HG03097 (cell line): ENCODE results near the gene MACROD2.

Source experiments
- ATAC-seq: cut with Tn5 transposase; IDR thresholded peaks from one replicate; pipeline ENCODE4 v1.9.1; 2021; ENCODE audit not compliant: unreplicated experiment, low FRiP score

MACROD2 gene

DNA sequence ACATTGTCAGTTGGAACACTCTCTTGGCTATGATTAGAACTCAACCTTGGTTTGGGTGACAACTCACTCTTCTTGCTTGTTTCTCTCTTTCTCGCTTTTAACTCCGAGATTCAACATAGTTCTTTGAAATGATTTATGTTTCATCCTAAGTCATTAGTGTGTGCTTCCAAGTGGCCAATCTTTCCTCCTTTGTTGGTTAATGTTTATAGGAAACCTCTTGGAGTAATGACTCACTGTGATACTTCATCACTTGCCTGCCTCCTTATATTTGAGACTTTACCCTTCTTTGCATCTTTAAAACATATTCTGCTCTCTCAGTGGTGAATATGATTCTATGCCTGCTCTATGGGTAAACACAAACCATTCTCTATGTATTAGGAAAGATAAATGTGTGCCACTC lies 621.8 kb downstream of the MACROD2 start:
- no peak for ATAC-seq

- ATAC-seq: no peak
Measured at GRCh38 chr20:14619411-14619810, 624.1 kb downstream of the MACROD2 start.

DNA sequence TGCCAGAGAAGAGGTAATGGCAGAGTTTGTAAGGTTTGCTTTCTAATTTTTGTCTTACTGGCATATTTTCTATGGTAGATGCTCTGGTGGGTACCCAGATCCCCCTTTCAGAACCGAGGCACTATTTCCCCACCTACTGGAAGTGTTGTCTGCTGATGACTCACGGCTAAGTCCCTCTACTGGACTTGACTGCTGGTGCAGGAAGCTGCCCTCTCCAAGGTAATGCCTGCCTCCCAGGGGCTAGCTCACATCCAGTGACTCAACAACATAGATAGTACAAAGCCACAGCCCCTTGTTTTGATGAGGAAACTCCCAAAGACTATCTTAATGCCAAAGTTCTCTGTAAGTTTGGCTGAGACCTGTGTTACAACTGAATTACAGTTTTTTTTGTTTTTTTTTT lies 627.5 kb downstream of the MACROD2 start:
- ATAC-seq: no peak

- ATAC-seq: no peak
Measured at GRCh38 chr20:14631011-14631410, 635.7 kb downstream of the MACROD2 start.

- ATAC-seq: no peak
Measured at GRCh38 chr20:14632906-14633305, 637.6 kb downstream of the MACROD2 start.

- no peak for ATAC-seq
Measured at GRCh38 chr20:14633507-14633906, 638.2 kb downstream of the MACROD2 start.

- ATAC-seq: no peak
Measured at GRCh38 chr20:14634665-14635064, 639.3 kb downstream of the MACROD2 start.

DNA sequence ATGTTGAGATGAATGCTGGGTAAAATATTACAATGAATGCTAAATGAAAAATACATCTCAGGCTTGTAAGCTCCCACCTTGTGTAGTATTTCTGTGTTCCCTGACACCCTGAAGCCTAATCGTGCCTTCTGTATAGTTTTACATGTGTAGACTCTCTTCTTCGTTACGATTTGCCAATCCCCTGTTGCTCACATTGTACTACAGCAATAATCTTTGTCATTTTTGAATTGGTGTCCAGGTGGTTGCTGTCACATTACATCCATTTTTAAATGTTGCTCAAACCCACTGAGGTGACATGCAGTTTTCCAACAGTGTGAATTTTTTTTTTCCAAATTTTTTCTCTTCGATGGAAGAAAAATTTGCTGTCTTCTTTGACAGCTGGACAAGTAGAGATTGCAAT lies 642.1 kb downstream of the MACROD2 start:
- no peak for ATAC-seq

- no peak for ATAC-seq
Measured at GRCh38 chr20:14643146-14643545, 647.8 kb downstream of the MACROD2 start.

GRCh38 chr20:14643556-14643955 lies 648.2 kb downstream of the MACROD2 start:
- ATAC-seq: no peak

GRCh38 chr20:14644306-14645097 lies 649.2 kb downstream of the MACROD2 start:
- no peak for ATAC-seq

DNA sequence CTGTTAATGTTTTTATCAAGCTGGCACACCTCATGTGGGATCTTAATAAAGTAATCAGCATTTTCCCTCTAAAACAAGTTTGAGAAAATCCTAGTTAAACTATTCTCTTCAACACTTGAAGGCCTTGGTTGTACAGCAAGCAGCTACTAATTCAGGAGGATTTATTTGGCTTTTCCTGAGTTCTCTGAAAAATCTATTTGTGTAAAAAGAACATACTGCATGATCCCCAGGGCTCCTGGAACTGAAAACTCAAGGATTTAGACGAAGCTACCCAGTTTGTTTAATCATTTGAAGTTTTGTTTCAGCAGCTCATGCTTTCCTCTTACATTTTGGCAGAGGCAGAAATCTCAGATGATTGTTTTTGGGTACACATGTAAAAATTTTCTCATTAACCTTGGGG lies 651.7 kb downstream of the MACROD2 start:
- ATAC-seq: no peak

DNA sequence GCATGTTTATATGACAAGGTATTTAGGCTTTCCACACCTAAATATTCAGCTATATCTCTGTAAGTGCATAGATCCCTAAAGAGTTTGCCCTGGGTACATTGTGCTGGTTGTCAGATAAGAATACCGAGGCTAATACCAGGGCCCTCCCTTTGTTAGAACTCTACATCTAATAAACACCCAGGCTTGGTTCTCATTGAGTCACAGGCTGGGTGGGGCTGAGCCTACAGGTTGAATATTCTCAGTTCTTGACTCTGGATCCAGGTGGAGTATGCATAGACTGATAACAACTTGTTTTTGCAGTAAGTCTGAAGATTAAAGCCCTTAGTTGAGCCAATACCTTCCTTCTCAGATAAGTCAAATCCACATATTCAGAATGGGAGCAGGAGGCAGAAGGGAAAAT lies 654.3 kb downstream of the MACROD2 start:
- ATAC-seq: no peak

- no peak for ATAC-seq
Measured at GRCh38 chr20:14657266-14658005, 662.1 kb downstream of the MACROD2 start.

DNA sequence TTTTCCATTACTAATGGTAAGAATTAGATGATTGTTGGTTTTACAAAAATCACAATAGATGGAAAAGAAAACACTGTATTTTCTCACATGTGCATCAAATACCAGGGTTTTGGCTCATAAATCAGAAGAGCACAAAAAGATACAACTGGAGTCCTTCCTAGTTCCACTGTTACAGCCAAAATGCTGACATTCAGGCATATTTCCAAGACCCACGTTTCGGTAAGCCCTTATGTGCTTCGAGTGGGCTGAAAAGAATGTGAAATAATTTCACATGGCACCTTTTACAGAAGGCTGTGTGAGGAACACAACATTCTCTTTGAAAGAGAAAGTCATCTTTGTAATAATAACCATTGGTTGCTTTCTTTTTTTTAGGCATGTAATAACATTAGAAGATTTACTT lies 668.8 kb downstream of the MACROD2 start:
- no peak for ATAC-seq

DNA sequence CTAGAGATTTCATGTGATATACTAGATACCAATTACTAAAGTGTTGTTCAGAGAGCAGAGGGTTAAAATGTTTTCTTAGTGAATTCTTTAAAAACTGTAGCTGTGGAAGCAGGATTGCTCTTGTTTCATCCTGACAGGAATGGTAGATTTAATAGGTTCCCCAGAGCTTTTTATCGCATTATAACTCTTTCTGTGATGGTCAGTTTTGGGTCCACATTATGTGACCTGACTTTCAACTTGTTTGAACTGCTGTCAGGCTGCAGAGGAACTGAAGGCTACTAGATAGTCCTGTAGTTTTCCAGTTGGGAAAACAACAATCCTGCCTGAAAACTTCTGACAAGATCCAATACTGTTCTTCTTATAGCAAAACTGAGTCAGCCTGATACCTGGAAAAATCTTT lies 671.4 kb downstream of the MACROD2 start:
- ATAC-seq: no peak

DNA sequence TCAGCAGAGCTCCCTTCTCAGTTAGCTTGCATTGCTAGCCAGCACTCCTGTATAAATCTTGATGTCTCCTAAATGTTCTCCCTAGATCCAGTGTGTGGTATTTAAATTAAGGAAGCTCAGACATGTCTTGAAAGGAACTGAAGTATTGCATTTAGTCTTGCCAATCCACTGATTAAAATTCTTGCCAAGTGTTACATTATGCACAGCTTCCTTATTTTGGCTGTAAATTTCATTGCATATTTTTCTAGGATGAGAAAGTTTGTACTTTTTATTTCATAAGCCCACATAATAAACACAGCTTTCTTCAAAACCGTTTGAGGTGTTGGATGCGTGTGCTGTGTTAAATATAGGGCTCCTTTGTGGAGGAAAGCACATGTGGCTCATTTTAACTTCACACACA lies 671.9 kb downstream of the MACROD2 start:
- no peak for ATAC-seq

DNA sequence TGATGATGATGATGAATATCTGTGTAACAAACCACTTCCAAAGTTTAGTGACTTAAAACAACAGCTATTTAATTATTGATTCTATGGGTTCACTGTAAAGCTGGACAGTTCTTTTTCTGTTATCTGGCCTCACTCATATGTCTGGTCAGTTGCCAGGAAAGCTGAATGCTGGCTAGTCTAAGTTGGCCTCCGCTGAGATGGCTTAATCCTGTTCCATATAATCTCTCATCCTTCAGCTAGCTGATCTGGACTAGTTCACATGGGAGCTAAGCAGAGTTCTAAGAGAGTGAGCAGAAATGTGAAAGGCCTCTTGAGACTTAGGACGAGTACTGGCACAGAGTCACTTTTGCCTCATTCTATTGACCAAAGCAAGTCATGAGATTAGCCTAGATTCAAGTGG lies 676.8 kb downstream of the MACROD2 start:
- no peak for ATAC-seq

DNA sequence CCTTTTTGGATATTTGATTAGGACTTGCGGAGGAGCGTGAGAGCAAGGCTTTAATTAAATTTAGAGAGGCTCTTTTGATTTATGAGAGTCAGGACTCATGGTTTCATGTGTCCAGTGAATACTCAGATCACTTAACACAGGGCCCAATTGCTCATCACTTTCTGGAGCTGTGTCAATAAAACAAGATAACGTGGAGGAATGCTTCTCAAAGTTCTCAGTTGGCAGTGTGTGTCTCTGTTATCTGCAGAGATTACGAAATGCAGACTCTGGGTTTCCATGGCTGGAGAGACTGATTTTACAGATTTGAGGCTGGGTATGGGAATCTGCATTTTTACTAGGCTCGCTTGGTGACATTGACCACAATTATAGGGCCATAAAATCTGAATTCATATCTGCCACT lies 677.8 kb downstream of the MACROD2 start:
- no peak for ATAC-seq

- no peak for ATAC-seq
Measured at GRCh38 chr20:14677455-14677854, 682.1 kb downstream of the MACROD2 start.

- no peak for ATAC-seq
Measured at GRCh38 chr20:14685183-14685582, 689.9 kb downstream of the MACROD2 start.

DNA sequence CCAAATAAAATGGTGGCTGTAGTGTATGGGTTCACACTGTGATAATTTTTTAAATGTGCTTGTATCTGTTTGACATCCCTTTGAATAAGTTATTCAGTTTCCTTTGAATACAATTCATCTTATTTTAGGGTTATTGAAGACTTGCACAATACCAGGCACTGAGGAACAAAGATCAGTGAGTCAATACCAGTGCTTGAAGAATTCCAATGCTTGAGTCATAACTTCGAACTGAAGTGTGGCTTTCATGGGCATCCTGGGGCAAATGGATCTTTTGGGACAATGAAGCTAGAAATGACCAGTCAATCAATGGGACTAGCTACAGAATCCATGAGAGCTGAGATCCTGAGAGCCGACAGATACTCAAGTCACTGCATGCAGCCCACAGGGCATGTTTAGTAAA lies 692.0 kb downstream of the MACROD2 start:
- ATAC-seq: no peak
